Measurements from ENCODE around the gene IGSF22. TPM values are rescaled to one million over a fixed set of nuclear protein-coding genes. Genes with fewer than 3 reads are reported as not detected.
A peak's percentile ranks its signal among the peaks of the same experiment; 100 is the strongest.

Gene IGSF22
- polyA plus RNA-seq, 1 donor from 2014 or later: 0.68 TPM

DNA sequence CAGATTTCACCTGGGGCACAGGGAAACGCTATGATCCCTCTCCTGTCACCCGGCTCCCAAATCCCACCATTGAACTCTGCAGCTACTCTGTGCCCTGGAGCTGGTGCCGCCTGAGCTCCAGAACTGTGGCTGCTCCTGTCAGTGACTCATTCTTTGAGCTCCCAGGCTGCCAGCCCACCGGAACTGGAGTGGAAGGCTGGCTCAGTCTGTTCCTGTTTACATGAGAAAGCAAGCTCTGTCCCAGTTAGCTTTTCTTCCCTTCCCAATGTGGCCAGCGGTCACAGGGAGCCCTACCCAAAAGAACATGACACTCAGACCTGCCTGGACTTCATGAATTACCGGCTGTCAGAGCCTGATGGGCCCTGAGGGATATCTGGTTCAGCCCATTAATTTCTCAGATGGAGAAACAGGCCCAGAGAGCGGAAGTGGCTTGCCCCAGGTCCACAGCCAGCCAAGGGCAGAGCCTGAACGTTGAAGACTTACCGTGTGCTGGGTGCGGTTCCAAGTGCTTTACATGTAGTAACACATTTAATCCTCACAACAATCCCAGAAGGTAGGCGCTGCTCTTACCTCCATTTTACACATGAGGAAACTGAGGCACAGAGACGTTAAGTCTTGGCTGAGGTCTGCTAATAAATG is 23.8 kb upstream of the IGSF22 start:
- no peaks in the 10 kb centered on the region for H3K9me3 ChIP-seq (ENCODE audit: low read length)
- H3K27ac ChIP-seq (ENCODE audit: low read length): peak overlapping the region; percentile 57
- H3K4me2 ChIP-seq (ENCODE audit: low read length): no peak overlapping the region
- no peak overlapping the region for H3K4me3 ChIP-seq (ENCODE audit: low read length)
- H3K9ac ChIP-seq (ENCODE audit: low read length): peak overlapping the region; percentile 6
- H3K9me2 ChIP-seq (ENCODE audit: insufficient read depth, low read length): no peaks in the 10 kb centered on the region
- H4K20me1 ChIP-seq (ENCODE audit: insufficient read depth): no peaks in the 10 kb centered on the region
- no peaks in the 10 kb centered on the region for H3F3A ChIP-seq (ENCODE audit: insufficient read depth, low read length, poor library complexity, severe bottlenecking)
- H2AFZ ChIP-seq (ENCODE audit: low read depth, low read length): no peak overlapping the region
- no peaks in the 10 kb centered on the region for H3K27me3 ChIP-seq (ENCODE audit: insufficient read depth, low read depth, low read length)
- H3K79me2 ChIP-seq (replicated peaks; ENCODE audit: insufficient read depth, low read length): no peaks in the 10 kb centered on the region
- H3K36me3 ChIP-seq (ENCODE audit: insufficient read depth, low read length): no peaks in the 10 kb centered on the region
- TF ChIP-seq RAD21 (conservative IDR thresholded peaks at IDR 0.05) (no peak), TAF1 (IDR thresholded peaks at IDR 0.05; ENCODE audit: low read depth) (no peak), POLR2AphosphoS5 (IDR thresholded peaks at IDR 0.05) (no peak), MXI1 (conservative IDR thresholded peaks at IDR 0.05; ENCODE audit: poor library complexity, severe bottlenecking) (no peak), SMC3 (conservative IDR thresholded peaks at IDR 0.05; ENCODE audit: poor library complexity) (no peak), EP300 (conservative IDR thresholded peaks at IDR 0.05; ENCODE audit: poor library complexity, severe bottlenecking) (no peak), EZH2 (IDR thresholded peaks at IDR 0.05; ENCODE audit: borderline replicate concordance, insufficient read depth, low read length, poor library complexity, severe bottlenecking) (no peak)
- TF ChIP-seq, protein P1, sequence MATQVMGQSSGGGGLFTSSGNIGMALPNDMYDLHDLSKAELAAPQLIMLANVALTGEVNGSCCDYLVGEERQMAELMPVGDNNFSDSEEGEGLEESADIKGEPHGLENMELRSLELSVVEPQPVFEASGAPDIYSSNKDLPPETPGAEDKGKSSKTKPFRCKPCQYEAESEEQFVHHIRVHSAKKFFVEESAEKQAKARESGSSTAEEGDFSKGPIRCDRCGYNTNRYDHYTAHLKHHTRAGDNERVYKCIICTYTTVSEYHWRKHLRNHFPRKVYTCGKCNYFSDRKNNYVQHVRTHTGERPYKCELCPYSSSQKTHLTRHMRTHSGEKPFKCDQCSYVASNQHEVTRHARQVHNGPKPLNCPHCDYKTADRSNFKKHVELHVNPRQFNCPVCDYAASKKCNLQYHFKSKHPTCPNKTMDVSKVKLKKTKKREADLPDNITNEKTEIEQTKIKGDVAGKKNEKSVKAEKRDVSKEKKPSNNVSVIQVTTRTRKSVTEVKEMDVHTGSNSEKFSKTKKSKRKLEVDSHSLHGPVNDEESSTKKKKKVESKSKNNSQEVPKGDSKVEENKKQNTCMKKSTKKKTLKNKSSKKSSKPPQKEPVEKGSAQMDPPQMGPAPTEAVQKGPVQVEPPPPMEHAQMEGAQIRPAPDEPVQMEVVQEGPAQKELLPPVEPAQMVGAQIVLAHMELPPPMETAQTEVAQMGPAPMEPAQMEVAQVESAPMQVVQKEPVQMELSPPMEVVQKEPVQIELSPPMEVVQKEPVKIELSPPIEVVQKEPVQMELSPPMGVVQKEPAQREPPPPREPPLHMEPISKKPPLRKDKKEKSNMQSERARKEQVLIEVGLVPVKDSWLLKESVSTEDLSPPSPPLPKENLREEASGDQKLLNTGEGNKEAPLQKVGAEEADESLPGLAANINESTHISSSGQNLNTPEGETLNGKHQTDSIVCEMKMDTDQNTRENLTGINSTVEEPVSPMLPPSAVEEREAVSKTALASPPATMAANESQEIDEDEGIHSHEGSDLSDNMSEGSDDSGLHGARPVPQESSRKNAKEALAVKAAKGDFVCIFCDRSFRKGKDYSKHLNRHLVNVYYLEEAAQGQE (IDR thresholded peaks at IDR 0.05; ENCODE audit: borderline replicate concordance): no peak
- TF ChIP-seq, protein P2, sequence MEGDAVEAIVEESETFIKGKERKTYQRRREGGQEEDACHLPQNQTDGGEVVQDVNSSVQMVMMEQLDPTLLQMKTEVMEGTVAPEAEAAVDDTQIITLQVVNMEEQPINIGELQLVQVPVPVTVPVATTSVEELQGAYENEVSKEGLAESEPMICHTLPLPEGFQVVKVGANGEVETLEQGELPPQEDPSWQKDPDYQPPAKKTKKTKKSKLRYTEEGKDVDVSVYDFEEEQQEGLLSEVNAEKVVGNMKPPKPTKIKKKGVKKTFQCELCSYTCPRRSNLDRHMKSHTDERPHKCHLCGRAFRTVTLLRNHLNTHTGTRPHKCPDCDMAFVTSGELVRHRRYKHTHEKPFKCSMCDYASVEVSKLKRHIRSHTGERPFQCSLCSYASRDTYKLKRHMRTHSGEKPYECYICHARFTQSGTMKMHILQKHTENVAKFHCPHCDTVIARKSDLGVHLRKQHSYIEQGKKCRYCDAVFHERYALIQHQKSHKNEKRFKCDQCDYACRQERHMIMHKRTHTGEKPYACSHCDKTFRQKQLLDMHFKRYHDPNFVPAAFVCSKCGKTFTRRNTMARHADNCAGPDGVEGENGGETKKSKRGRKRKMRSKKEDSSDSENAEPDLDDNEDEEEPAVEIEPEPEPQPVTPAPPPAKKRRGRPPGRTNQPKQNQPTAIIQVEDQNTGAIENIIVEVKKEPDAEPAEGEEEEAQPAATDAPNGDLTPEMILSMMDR (IDR thresholded peaks at IDR 0.05; ENCODE audit: poor library complexity, severe bottlenecking): no peak

DNA sequence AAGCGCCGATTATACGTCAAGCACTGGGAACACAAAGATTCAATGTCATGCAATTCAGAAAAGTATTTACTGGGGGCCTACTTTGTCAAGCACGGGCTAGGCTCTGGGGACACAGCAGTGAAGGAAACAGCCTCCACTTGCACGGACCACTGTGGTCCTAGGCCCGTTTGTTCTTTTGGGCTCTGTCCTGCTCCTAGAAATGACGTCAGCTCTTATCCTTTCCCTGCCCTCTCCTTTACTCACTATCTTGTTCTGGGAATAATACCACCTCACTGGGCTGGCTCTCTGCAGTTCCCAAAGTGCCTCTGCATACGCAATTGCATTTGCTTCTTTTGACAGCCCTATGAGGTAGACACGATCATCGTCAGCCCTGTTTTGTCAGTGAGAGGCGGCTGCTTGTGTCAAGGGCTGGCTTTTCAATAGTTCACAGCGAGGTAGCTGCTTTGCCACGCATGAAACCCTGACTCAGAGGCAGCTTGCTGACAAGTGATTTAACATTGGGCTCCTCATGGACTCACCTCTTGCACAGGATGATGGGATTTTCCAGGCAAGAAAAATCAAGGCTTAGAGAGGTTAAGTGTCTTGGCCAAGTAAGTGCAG is 22.9 kb upstream of the IGSF22 start:
- Histone ChIP-seq H3F3A (ENCODE audit: insufficient read depth, low read length, poor library complexity, severe bottlenecking) (no peaks in the 10 kb centered on the region), H4K20me1 (ENCODE audit: insufficient read depth) (no peaks in the 10 kb centered on the region), H2AFZ (ENCODE audit: low read depth, low read length) (no peak overlapping the region), H3K9me3 (ENCODE audit: low read length) (no peaks in the 10 kb centered on the region), H3K4me2 (ENCODE audit: low read length) (peak overlapping the region; percentile 6), H3K79me2 (replicated peaks; ENCODE audit: insufficient read depth, low read length) (no peaks in the 10 kb centered on the region), H3K36me3 (ENCODE audit: insufficient read depth, low read length) (no peaks in the 10 kb centered on the region), H3K9ac (ENCODE audit: low read length) (peak overlapping the region; percentile 6), H3K4me3 (ENCODE audit: low read length) (peak overlapping the region; percentile 38), H3K9me2 (ENCODE audit: insufficient read depth, low read length) (no peaks in the 10 kb centered on the region), H3K27me3 (ENCODE audit: insufficient read depth, low read depth, low read length) (no peaks in the 10 kb centered on the region), H3K27ac (ENCODE audit: low read length) (peak overlapping the region; percentile 57)
- TF ChIP-seq TAF1 (IDR thresholded peaks at IDR 0.05; ENCODE audit: low read depth) (no peak), POLR2AphosphoS5 (IDR thresholded peaks at IDR 0.05) (peak; percentile 50), SMC3 (conservative IDR thresholded peaks at IDR 0.05; ENCODE audit: poor library complexity) (no peak), EZH2 (IDR thresholded peaks at IDR 0.05; ENCODE audit: borderline replicate concordance, insufficient read depth, low read length, poor library complexity, severe bottlenecking) (no peak), EP300 (conservative IDR thresholded peaks at IDR 0.05; ENCODE audit: poor library complexity, severe bottlenecking) (peak; percentile 59), RAD21 (conservative IDR thresholded peaks at IDR 0.05) (no peak), MXI1 (conservative IDR thresholded peaks at IDR 0.05; ENCODE audit: poor library complexity, severe bottlenecking) (no peak)
- TF ChIP-seq, protein P2 (IDR thresholded peaks at IDR 0.05; ENCODE audit: poor library complexity, severe bottlenecking): no peak
- TF ChIP-seq, protein P1 (IDR thresholded peaks at IDR 0.05; ENCODE audit: borderline replicate concordance): peak; percentile 28
